Loucy (cell line): ENCODE results near the gene ANKRD55.
"Not testable (repeated sequence)": the region's sequence is repeated elsewhere in the genome, so short reads cannot be mapped to it uniquely, and the experiment has no call there.

Source experiments
- H2AFZ ChIP-seq: fragments of 200-600 bp; sonication (generic); 2 replicates; pipeline ENCODE4 v1.6.0; 2016; ENCODE audit warnings: antibody characterized with exemption, mild to moderate bottlenecking, low read length, moderate library complexity
- H3F3A ChIP-seq: fragments of 200-600 bp; 2 replicates; pipeline ENCODE4 v1.6.0; 2016; ENCODE audit warnings: antibody characterized with exemption, low read depth, mild to moderate bottlenecking
- H3K27me3 ChIP-seq: fragments of 200-600 bp; sonication (generic); 2 replicates; pipeline ENCODE4 v1.6.1; 2014; ENCODE audit warnings: low read length, mild to moderate bottlenecking; ENCODE audit not compliant: insufficient read depth, poor library complexity, severe bottlenecking
- H3K36me3 ChIP-seq: fragments of 200-600 bp; sonication (generic); 2 replicates; pipeline ENCODE4 v1.6.1; 2016; ENCODE audit warnings: low read length; ENCODE audit not compliant: insufficient read depth
- H3K4me1 ChIP-seq: fragments of 200-600 bp; sonication (generic); 2 replicates; pipeline ENCODE4 v1.5.1; 2014; ENCODE audit warnings: low read length, mild to moderate bottlenecking; ENCODE audit not compliant: insufficient read depth, poor library complexity, severe bottlenecking
- H3K4me2 ChIP-seq: fragments of 200-600 bp; sonication (generic); 2 replicates; pipeline ENCODE4 v1.6.0; 2014; ENCODE audit warnings: antibody characterized with exemption, low read length, low read depth, mild to moderate bottlenecking; ENCODE audit not compliant: poor library complexity, severe bottlenecking
- H3K4me3 ChIP-seq: fragments of 200-600 bp; sonication (generic); 2 replicates; pipeline ENCODE4 v1.5.1; 2014; ENCODE audit warnings: low read length, mild to moderate bottlenecking, mixed read lengths; ENCODE audit not compliant: poor library complexity, severe bottlenecking
- H3K79me2 ChIP-seq: fragments of 200-600 bp; sonication (generic); 2 replicates; pipeline ENCODE4 v1.6.1; 2014; ENCODE audit warnings: low read length; ENCODE audit not compliant: insufficient read depth
- H3K9ac ChIP-seq: fragments of 200-600 bp; sonication (generic); 2 replicates; pipeline ENCODE4 v1.6.0; 2014; ENCODE audit warnings: mild to moderate bottlenecking, low read depth, low read length, moderate library complexity; ENCODE audit not compliant: poor library complexity, severe bottlenecking
- H3K9me2 ChIP-seq: fragments of 200-600 bp; sonication (generic); replicated peaks from 2 replicates; pipeline ENCODE4 v1.6.1; 2016; ENCODE audit warnings: low read depth, low read length, mixed read lengths
- H3K9me3 ChIP-seq: fragments of 200-600 bp; sonication (generic); 2 replicates; pipeline ENCODE4 v1.6.1; 2014; ENCODE audit warnings: mild to moderate bottlenecking, antibody characterized with exemption, low read length, low read depth; ENCODE audit not compliant: insufficient read depth
- H4K20me1 ChIP-seq: fragments of 200-600 bp; sonication (generic); 2 replicates; pipeline ENCODE4 v1.6.0; 2014; ENCODE audit warnings: antibody characterized with exemption, low read length, mild to moderate bottlenecking; ENCODE audit not compliant: insufficient read depth, poor library complexity, severe bottlenecking
- EZH2phosphoT487 ChIP-seq: fragments of 200-600 bp; IDR thresholded peaks from 2 replicates; pipeline ENCODE4 v1.6.1; 2018; ENCODE audit warnings: antibody characterized with exemption, mild to moderate bottlenecking, moderate library complexity, borderline replicate concordance
- TF ChIP-seq, protein P1 (sequence below): fragments of 200-600 bp; sonication (generic); conservative IDR thresholded peaks from 2 replicates; pipeline ENCODE4 v1.5.1; 2014; ENCODE audit warnings: mild to moderate bottlenecking, antibody characterized with exemption, low read length

ANKRD55 gene

DNA sequence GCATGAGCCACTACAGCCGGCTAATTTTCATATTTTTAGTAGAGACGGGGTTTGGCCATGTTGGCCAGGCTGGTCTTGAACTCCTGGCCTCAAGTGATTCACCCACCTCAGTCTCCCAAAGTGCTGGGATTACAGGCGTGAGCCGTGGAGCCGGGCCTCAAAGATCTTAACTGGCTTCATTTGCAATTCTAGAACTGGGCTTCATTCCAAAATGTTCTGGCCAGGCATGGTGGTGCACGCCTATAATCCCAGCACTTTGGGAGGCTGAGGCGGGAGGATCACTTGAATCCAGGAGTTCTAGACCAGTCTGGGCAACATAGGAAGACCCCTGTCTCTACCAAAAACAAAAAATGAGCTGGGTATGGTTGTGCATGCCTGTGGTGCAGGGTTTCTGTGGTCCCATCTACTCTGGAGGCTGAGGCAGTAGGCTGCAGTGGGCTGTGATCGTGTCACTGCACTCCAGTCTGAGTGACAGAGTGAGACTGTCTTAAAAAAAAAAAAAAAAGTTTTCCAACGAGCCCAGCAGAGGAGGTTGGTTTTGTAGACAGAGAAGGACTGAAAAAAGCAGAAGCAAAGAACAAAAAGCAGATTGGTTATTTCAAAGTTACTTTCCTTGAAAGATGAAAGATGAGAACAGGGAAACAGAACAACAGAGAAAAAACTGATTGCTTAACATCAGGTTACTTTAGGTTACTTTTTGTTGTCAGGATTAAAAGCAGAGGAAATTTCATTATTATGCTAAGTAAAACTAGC, 78.2 kb downstream of the ANKRD55 start:
- H4K20me1 ChIP-seq: no peaks in the 10 kb centered on the region
- no peaks in the 10 kb centered on the region for H3K9me3 ChIP-seq
- no peaks in the 10 kb centered on the region for H3K27me3 ChIP-seq
- H3K9me2 ChIP-seq: no peaks in the 10 kb centered on the region
- no peak overlapping the region for H3K9ac ChIP-seq
- TF ChIP-seq, protein P1, sequence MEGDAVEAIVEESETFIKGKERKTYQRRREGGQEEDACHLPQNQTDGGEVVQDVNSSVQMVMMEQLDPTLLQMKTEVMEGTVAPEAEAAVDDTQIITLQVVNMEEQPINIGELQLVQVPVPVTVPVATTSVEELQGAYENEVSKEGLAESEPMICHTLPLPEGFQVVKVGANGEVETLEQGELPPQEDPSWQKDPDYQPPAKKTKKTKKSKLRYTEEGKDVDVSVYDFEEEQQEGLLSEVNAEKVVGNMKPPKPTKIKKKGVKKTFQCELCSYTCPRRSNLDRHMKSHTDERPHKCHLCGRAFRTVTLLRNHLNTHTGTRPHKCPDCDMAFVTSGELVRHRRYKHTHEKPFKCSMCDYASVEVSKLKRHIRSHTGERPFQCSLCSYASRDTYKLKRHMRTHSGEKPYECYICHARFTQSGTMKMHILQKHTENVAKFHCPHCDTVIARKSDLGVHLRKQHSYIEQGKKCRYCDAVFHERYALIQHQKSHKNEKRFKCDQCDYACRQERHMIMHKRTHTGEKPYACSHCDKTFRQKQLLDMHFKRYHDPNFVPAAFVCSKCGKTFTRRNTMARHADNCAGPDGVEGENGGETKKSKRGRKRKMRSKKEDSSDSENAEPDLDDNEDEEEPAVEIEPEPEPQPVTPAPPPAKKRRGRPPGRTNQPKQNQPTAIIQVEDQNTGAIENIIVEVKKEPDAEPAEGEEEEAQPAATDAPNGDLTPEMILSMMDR: no peak
- TF ChIP-seq EZH2phosphoT487: no peak
- no peaks in the 10 kb centered on the region for H3K79me2 ChIP-seq
- H3K36me3 ChIP-seq: no peaks in the 10 kb centered on the region
- H3K4me1 ChIP-seq: peaks cover 17% of the 10 kb centered on the region
- H3F3A ChIP-seq: no peaks in the 10 kb centered on the region
- H3K4me2 ChIP-seq: no peak overlapping the region
- no peak overlapping the region for H3K4me3 ChIP-seq
- H2AFZ ChIP-seq: peak overlapping the region; percentile 51; the same call in 1 of the 2 replicates

DNA sequence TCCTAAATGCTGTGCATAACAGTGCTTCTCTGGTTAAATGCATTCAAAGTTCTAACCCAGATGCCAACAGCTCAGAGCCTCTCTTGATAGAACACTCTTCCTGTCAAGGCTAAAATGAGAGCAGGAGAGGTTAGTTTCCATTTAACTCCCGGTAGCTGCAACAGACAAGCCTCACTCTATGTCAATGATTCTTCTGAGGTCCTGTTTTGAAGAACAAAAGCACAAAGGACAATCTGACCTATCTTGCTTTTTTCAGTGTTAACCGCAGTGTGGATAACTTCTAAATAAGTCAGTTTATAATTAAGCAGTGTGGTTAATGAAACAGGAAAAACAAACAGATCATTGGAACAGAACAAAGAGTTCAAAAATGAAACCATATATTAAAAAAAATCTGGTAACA, 80.7 kb downstream of the ANKRD55 start:
- H3K27me3 ChIP-seq: no peaks in the 10 kb centered on the region
- H4K20me1 ChIP-seq: no peaks in the 10 kb centered on the region
- H3K9ac ChIP-seq: no peak overlapping the region
- no peaks in the 10 kb centered on the region for H3K79me2 ChIP-seq
- H3F3A ChIP-seq: no peaks in the 10 kb centered on the region
- no peaks in the 10 kb centered on the region for H3K9me2 ChIP-seq
- H3K4me3 ChIP-seq: peak overlapping the region; percentile 28
- peak overlapping the region; percentile 82 for H2AFZ ChIP-seq
- peaks cover 17% of the 10 kb centered on the region for H3K4me1 ChIP-seq
- TF ChIP-seq, protein P1: no peak
- TF ChIP-seq EZH2phosphoT487: no peak
- no peaks in the 10 kb centered on the region for H3K36me3 ChIP-seq
- peak overlapping the region; percentile 47 for H3K4me2 ChIP-seq
- H3K9me3 ChIP-seq: no peaks in the 10 kb centered on the region

DNA sequence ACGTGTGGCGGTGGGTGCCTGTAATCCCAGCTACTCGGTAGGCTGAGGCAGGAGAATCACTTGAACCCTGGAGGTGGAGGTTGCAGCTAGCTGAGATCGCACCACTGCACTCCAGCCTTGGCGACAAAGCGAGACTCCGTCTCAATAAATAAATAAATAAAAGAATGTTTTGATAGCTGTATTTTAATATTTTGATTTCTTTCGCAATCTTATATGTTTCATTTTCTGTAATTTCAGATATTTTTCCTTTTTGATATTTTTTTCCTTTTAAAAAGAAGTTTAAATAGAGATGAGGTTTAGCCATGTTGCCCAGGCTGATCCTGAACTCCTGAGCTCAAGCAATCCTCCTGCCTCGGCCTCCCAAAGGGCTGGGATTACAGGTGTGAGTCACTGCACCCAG, 82.4 kb downstream of the ANKRD55 start:
- not testable (repeated sequence) for H3K4me1 ChIP-seq, H3K9me3 ChIP-seq, H3K4me3 ChIP-seq, H3K4me2 ChIP-seq, H3K36me3 ChIP-seq, H3K27me3 ChIP-seq, H3K9me2 ChIP-seq, H3K79me2 ChIP-seq, H4K20me1 ChIP-seq, H3F3A ChIP-seq, H3K9ac ChIP-seq, H2AFZ ChIP-seq

DNA sequence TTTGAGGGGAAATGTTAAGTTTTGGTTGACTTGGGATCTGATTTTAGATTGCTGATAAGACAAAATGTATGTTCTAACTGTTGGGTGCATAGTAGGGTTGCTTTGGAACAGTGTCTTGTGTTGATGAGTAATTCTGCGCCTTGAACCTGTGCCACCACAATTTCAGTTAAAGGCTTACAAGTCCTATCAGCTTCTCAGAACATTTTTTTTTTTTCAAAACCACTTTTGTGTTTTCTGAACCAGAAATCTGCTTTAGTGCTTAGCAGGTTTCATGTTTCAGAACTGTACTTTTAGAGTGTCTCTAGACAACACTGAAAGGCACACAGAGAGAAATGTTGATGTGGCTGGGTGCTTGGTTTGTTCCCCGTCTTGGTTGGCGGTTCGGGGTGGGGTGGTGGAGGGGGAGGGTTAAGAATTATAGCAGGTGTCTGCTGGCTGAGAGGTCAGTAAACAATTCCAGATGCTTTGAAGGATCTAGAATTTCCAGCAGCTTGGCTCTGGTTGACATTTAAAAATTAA, 84.6 kb downstream of the ANKRD55 start:
- H3K4me2 ChIP-seq: no peak overlapping the region
- H3K9me3 ChIP-seq: no peaks in the 10 kb centered on the region
- TF ChIP-seq, protein P1: no peak
- TF ChIP-seq EZH2phosphoT487: no peak

More for the DNA sequence above, 84.6 kb downstream of the ANKRD55 start:
- no peaks in the 10 kb centered on the region for H3K79me2 ChIP-seq
- no peaks in the 10 kb centered on the region for H3K27me3 ChIP-seq
- H3F3A ChIP-seq: no peaks in the 10 kb centered on the region
- peaks cover 7% of the 10 kb centered on the region for H3K4me1 ChIP-seq
- H3K36me3 ChIP-seq: no peaks in the 10 kb centered on the region
- H3K4me3 ChIP-seq: no peak overlapping the region
- H2AFZ ChIP-seq: no peak overlapping the region
- H4K20me1 ChIP-seq: no peaks in the 10 kb centered on the region
- H3K9me2 ChIP-seq: no peaks in the 10 kb centered on the region
- no peak overlapping the region for H3K9ac ChIP-seq
